ENCODE data around the gene DAW1.

Gene DAW1

DNA sequence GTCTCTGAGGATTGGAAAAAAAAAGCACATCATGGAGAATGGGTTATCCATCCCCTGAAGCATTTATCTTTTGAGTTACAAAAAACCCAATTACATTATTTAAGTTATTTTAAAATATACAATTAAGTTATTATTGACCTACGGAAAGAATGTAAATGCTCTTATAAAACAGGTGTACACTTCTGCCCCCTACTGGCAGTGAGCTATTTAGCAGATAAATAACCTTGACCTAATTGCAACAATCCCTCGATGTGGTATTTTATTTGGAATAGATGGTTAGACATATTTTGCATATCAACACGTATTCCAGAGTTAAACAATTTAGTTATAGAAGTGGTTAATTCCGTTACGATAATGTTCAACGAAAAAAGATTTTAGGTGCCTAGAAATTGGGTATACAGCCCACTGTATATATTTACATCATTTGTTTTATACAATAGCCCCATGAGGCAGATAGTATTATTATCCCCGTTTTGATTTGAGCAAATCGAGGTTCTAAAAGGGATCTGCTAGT is 9.1 kb upstream of the DAW1 start:
- DNase-seq (ENCODE audit: low read depth), result peak; percentile 49

DNA sequence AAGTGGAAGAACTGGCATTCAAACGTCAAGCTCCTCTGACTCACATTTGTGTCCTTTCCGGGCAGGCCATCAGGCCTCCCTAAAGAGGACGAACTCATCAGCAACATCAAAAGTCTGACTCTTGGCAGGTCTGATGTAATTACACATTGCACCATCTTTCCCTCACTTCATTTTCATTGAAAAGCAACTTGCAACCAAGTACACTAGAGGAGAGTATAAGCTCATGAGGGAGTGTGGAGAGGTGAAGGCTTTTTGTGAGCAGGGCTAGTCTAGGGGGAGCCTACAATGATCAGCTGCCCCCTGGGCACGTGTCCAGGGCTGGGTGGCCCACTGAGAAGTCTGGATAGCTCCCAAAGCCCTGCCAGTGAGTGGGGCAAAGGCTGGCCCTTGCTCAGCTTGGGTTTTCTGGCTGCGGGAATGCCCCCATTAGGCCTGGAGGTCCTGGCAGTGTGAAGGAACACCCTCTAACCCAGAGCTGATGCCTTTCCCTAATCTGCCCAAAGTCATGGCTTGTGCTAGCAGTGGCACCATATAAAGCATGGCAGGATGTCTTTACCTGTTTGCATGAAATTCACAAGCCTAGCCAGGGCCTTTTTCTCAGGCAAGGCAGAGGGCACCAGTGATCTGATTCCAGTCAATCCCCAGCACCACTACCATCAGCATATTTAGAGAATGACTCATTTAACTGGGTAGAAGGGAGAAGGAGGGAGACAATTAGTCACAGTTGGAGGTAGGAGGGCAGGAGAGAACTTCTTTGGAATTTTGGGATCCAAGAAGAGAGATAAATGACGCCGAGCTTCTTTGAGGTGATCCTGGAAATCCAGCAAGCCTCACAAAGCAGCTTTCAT is 8.5 kb upstream of the DAW1 start:
- DNase-seq (ENCODE audit: low read depth), result peak; percentile 88

DNA sequence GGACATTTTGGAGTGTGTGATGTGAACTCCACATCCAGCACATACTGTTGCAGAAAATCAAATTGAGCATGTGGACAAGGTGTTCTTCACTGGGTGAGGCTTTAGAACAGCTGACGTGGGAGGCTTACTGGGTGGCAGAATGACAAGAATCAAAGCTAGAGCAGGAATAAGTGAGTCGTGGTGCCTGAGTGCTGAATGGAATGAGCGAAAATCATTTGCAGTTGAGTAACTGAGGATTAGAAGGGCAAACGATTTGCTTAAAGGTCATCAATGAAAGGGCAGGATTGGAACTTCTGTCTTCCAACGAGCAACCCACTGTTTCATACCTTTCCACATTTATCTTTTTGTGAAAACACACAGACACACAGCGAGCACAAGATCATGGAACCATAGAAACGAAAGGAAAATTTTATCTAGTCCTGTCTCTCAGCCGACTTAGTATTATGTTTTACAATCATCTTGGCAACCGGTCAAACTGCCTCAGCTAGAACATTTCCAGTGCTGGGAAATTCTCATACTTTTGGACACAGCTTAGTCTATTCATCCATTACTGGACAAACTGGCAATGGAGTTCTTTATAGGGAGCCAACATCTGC is 7.2 kb upstream of the DAW1 start:
- DNase-seq (ENCODE audit: low read depth), result peak; percentile 54

DNA sequence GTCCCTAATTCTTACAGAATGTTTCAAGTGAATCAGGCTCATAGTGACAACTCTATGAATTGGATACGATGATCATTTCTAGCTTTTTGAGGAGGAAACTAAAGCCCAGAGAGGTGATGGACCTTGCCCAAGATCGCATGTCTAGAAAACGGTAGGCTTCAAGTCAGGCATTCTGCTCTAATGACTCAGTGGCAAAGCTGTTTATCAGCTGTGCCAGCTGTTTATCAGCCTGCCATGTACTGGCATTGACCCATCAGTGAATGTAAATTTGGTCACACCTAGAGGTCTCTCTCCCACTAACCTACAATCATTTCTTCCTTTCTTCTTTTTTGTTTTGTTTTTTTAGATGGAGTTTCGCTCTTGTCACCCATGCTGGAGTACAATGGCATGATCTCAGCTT is 6.1 kb upstream of the DAW1 start:
- no peak for DNase-seq (ENCODE audit: low read depth)

DNA sequence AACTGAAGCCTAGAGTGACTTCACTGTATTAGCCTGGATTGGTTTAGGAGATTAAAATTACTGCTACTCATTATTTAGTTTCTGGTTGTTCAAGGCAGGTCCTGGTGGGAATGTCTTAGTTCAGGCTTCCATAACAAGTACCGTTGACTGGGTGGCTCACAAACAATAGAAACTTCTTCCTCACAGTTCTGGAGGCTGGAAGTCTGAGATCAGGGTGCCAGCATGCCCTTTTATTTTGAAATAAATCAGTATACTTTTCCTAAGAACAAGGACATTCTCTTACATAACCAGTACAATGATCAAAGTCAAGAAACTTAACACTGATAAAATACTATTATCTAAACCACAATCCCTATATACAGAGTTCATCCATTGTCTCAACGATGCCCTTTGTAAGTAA is 4.0 kb upstream of the DAW1 start:
- DNase-seq (ENCODE audit: low read depth), result no peak

DNA sequence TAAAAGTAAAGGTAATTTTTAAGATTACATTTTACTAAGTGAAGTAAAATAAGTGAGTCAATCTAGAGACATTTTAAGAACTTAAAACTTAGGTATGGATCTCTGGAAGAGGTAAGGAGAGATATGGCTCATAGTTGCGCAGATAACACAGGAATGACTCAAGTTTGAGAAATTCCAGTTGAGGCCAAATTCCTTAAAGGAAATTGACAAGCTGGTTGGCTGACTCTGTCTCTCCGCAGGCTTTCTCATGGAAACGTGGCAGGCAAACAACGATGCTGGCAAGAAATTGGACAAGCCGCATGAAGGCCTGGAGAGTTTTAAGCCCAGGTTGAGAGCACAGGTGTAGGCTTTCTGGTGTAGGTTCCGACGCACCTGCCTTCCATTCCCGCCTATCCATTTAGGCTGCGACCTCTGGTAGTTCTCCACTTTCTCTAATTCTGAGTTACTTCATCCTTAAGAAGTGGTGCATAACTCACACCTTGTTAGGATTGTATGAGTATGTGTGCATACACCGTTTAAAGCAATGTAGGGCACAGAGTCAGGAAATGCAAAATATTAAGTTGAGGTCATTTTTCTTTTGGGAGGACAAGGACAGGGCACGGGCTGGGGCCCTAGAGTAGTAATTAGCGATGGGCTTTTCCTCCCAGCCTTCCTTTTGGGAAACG is 589 bp upstream of the DAW1 start:
- peak; percentile 29 for DNase-seq (ENCODE audit: low read depth)

DNA sequence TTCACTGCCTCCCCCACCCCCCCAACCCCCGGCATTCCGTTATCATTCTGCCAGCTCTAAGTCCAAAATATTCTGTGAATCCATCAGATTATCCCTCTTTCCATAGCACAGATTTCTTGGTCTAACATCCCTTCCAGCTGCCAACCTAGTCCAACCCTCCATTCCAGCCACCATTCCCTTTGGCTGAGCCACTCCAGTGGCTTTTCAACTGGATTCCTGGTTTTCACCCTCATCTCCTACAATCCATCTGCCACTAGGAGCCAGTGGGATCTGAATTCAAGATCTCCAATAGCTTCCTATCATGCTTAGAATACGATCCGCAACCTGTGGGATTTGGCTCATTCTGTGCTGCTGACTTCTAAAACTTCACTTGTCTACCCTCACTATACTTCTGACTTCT is 1.2 kb downstream of the DAW1 start:
- DNase-seq (ENCODE audit: low read depth), result no peak

DNA sequence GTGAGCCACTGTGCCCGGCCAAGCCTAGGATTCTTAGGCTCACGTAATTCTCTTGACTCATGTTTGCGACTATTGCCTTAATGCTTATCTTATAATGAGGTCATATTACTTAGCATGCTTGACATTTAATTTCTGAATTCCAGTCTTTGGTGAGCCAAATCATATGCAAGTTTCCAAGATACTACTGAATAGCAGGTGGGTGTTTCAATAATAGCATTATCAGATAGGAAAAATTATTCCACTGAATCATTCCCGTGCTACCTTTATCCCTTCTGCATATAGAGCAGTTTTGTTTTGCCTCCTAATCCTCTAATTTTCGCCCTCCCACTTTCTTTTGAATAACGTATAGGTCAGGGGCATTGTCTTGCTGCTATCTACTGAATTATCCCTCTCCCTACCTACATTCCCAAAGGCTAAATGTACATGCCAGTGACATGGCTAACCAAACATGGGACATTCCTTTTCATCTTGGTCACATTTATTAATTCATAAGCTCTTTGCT is 4.9 kb downstream of the DAW1 start:
- no peak for DNase-seq (ENCODE audit: low read depth)

DNA sequence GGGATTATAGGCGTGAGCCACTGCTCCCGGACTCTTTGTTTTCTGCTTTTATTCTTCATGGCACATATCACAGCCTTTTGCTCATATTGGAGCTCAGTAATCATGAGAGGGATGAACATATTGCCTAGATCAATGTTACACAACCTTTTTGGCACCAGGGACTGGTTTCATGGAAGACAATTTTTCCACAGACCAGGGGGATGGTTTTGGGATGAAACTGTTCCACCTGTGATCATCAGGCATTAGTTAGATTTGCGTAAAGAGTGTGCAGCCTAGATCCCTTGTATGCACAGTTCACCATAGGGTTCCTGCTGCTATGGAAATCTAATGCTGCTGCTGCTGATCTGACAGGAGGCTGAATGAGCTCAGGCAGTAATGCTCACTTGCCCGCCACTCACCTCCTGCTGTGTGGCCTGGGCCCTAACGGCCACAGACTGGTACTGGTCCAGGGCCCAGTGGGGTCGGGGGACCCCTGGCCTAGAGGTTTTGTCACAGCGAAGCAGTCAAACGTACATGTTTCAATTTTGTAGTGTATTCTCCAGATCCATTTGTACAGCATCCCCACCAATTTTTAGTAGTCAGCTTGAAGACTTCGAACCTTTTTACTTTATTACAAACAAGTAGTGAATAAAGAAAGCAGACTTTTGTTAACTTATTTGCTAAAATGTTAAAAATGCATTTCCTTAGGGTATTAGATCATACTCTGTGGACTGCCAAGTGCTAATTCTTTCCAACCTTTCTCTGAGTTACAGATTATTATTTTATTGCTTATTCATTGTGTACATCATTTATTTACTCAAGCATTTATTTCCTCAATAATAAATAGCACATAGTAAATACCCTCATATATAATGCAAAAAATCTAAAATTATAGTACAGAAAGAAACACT is 6.2 kb downstream of the DAW1 start:
- DNase-seq (ENCODE audit: low read depth), result peak; percentile 84

DNA sequence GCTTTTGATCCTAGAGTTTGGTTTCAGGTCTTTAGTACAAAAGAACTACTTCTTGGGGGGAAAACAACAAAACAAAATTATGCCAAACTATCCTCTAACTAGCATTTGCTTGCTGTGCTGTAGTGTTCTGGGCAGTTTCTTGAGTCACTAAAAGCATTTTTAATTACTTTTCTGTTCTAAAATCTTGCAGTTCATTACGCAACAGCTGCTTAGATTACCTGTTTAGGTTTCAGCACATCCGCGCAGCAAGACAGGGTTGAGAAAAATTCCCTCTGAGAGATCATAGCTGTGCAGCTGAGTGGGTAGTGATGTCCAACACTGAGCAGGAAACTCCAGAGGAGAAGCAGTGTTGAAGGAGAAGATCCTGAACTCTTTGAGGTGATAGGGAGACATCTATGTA is 9.0 kb downstream of the DAW1 start:
- no peak for DNase-seq (ENCODE audit: low read depth)

DNA sequence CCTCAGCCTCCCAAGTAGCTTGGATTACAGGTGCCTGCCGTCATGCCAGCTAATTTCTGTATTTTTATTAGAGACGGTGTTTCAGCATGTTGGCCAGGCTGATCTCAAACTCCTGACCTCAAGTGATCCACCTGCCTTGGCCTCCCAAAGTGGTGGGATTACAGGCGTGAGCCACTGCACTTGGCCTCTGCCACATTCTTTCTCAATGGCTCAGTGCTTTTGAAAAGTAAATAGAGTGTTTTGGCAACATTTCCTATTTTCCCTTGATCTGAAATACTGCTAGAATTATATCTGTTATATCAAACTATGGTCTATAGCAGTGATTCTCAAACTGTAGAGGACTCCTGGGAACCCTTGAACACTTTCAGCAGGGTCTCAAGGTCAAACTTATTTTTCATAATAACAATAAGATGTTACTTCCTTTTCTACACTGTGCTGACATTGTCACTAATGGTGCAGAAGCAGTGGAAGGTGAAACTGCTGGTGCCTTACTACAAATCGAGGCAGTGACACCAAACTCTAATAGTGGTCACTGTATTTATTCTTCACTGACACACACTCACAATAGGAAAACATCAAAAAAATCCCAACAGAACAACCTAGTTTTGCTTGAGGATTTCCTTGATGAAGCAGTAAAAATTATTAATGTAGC is 10.6 kb downstream of the DAW1 start:
- no peak for DNase-seq (ENCODE audit: low read depth)

DNA sequence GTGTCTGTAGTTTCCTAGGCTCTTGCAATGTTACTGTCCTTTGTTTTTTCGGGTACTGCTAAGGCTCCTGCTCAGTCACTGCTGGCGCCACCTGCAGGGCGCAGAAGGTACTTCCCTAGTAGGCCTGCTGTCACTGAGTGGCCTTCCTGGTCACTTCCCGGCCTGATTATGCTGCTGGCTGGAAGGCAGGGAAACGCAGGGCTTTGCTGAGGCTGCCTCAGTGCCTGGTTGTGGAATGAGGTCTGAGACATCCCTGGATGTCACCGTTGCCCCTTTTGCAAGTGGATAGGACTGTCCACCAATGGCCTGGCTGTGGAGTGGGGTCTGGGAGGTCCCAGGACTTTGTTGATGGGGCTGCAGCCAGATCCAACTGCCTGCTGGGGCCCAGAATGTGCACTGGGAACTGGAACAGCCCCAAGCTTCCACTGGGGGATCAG is 13.1 kb downstream of the DAW1 start:
- DNase-seq (ENCODE audit: low read depth), result peak; percentile 67

DNA sequence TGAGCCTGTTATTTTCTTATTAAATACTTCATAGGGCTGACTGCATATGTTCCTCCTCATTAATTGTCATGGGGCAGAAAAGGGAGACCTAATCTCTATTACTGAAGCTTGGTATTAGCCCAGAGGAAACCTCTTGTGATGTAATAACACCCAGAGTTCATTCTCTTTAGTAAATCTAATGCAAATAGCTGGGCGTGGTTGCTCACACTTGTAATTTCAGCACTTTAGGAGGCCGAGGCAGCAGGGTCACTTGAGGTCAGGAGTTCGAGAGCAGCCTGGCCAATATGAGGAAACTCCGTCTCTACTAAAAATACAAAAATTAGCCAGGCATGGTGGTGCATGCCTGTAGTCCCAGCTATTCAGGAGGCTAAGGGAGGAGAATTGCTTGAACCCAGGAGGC is 14.7 kb downstream of the DAW1 start:
- DNase-seq (ENCODE audit: low read depth), result no peak

DNA sequence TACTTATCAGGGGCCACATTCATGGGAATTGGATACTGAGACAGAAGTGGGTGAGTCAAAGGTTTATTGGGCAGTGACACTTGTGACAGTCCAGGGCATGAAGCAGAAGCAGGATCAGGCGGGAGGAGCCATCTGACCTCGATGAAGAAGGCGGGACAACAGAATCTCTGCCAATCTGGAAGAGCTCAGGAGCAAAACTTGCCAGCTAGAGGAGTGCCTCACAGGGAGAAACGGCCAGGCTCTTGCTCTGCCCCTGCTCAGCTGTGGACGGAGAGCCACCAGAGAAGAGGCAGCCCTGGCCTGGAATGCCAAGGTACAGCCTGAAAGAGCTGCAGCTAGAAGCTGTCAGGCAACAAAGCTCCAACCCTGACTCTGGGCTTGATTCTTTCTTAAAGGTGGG is 16.9 kb downstream of the DAW1 start:
- peak; percentile 10 for DNase-seq (ENCODE audit: low read depth)

DNA sequence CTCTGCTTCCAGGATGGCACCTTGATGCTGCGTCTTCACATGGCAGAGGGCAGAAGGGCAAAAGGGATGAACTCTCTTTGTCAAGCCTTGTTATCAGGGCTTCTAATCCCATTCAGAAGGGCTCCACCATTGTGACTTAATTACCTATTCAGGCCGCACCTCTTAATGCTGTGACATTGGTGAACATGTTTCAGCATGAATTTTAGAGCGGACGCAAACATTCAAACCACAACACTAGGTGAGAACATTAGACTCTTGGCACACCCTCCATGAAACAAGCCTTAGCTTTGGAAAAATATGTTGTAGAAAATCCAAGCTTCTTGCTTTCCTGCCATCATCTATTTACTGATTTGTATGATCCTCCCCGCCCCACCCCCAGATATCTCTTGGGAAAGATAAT is 17.9 kb downstream of the DAW1 start:
- DNase-seq (ENCODE audit: low read depth), result no peak

DNA sequence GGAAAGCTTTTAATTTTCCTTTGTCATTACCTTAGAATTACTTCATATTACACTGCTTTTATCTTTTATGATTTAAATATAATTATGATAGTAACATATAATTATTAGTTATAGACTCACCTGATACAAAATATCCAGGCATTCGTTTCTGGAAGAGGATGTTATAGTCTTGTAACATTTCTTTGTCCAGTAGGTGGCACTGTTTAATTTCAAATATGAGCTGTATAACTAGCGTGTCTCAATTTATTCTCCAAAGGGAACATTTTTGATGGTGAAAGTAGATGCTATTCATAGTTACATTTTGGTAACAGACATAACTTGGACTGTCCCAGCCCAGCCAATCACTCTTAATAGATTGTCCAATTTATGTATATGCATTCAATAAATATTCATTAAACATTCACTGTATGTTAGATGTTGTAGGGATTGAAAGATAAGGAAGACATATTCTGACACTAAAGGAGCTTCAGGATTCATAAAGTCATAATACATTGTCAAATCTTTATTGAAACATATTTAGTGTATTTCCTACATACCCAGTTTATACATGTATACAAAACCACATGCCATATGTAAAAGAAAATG is 19.2 kb downstream of the DAW1 start:
- peak; percentile 59 for DNase-seq (ENCODE audit: low read depth)

DNA sequence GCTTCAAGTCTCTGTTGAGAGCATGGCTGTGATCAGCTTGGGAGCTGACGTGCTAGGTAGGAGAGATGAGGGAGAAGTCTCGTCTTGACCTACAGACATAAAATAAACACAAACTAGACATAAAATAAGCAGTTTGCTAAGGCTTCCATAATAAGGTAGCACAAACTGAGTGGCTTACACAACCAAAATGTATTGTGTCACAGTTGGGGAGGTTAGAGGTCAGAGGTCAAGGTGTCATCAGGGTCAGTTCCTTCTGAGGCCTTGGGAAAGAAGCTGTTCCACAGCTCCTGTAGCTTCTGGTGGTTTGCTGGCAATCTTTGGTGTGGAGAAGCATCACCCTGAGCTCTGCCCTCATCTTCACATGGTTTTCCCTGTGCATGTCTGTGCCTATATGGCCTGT is 20.2 kb downstream of the DAW1 start:
- DNase-seq (ENCODE audit: low read depth), result no peak

DNA sequence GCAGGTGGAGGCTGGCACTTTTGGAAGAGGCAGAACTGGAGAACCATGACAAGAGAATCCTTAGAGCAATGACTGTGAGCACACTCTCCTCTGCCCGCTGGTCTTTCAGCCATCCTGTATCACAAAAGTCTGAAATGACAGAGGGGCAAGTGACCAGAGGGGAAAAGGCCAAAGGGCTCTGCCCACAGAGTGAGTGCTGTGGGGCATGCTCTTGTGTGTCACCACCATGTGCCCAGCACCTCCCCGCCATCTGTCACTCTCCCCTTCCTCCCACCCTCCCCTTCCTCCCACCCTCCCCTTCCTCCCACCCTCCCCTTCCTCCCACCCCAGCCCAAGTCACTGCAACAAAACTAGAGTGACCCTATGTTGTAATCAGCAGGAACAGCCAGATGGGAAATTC is 31.9 kb downstream of the DAW1 start:
- DNase-seq (ENCODE audit: low read depth), result no peak

DNA sequence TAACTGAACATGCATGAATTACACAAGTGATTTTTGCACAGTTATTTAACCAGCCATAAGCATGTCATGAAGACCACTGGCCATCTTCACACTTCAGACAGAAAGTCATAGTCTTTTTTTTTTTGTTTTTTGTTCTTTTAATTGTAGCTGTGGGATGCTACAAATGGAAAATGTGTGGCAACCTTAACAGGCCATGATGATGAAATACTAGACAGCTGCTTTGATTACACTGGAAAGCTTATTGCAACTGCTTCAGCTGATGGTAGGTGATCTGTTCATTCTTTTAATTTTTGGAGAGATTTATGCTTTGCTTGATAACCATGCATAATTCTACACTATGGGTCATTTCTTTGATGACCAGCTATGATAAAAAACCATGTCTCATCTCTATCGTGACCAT is 35.6 kb downstream of the DAW1 start:
- peak; percentile 27 for DNase-seq (ENCODE audit: low read depth)

DNA sequence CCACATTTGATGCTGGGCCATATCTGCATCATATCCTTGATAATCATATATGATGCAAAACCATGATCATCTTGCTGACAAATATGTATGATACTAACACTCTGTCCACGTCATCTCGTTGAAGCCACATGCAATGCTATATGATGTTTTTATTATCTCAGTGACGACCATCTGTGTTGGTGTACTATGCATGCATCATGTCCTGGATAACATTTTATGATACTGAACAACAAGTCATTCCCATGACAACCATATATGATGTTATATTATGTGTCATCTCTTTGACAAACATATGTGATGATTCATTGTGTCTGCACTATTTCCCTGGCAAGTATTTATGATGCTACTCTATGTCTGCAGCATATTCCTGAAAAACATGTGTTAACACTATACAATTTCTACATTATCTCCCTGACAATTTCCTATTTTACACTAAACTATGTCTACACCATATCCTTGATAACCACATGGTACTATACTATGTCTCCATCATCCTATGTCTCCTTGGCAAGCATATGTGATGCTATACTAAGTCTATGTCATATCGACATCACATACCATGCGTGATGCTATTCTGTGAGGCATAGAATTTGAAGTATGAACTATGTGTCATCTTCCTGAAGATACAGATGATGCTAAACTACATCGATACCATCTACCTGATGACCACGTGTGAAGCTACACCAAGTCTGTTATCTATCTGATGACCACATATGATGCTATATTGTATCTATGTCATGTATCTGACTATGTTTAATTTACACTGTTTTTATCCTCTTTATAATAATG is 37.0 kb downstream of the DAW1 start:
- DNase-seq (ENCODE audit: low read depth), result no peak

Measured in fibroblast of gingiva (primary cell).